Measurements from ENCODE around the gene EMC1. TPM values are rescaled to one million over a fixed set of nuclear protein-coding genes. Genes with fewer than 3 reads are reported as not detected.

Gene EMC1
- total RNA-seq, 1 donor from 2014 or later = 66.7 TPM

DNA sequence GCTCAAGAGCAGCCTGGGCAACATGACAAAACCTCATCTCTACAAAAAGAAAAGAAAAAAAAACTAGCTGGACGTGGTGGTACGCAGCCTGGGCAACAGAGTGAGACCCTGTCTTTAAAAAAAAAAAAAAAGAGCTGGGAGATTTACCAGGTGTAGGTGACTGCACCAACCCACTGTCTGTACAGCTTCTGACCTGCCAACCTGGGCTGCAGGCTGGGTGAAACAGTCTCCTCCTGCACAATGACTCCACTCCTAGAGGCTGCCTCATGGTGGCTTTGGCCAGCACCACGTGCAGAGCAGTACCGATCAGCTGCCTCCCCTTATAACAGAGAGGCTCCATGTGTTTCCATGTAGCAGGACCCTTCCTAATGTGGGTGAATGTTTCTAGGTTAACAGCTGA is 4.0 kb upstream of the EMC1 start:
- DNase-seq (ENCODE audit: low spot score, unreplicated experiment) = no peak
- no peak for TF ChIP-seq CTCF (IDR thresholded peaks at IDR 0.05; ENCODE audit: unreplicated experiment)
- Mint-ChIP-seq H3K9me3 (ENCODE audit: low read depth) (no peaks in the 10 kb centered on the region), H3K36me3 (ENCODE audit: insufficient read depth) (peaks cover 9% of the 10 kb centered on the region), H3K4me3 (ENCODE audit: low read depth) (no peak overlapping the region), H3K27me3 (no peaks in the 10 kb centered on the region), H3K27ac (no peak overlapping the region), H3K4me1 (ENCODE audit: low read depth) (peaks cover 19% of the 10 kb centered on the region)

GRCh38 chr1:19254416-19254815 is 3.1 kb upstream of the EMC1 start:
- no peak for DNase-seq (ENCODE audit: low spot score, unreplicated experiment)

GRCh38 chr1:19250629-19251304 is 557 bp downstream of the EMC1 start:
- Mint-ChIP-seq H3K36me3 (ENCODE audit: insufficient read depth) (no peaks in the 10 kb centered on the region), H3K4me1 (ENCODE audit: low read depth) (peaks cover 21% of the 10 kb centered on the region), H3K9me3 (ENCODE audit: low read depth) (no peaks in the 10 kb centered on the region), H3K27me3 (no peaks in the 10 kb centered on the region), H3K4me3 (ENCODE audit: low read depth) (peak overlapping the region; percentile 97), H3K27ac (peak overlapping the region; percentile 96)
- no peak for DNase-seq (ENCODE audit: low spot score, unreplicated experiment)
- TF ChIP-seq CTCF (IDR thresholded peaks at IDR 0.05; ENCODE audit: unreplicated experiment) = no peak

More at GRCh38 chr1:19254416-19254815, 3.1 kb upstream of the EMC1 start:
- H3K4me1 Mint-ChIP-seq (ENCODE audit: low read depth) = peaks cover 21% of the 10 kb centered on the region
- H3K36me3 Mint-ChIP-seq (ENCODE audit: insufficient read depth) = peaks cover 5% of the 10 kb centered on the region
- no peaks in the 10 kb centered on the region for H3K27me3 Mint-ChIP-seq
- H3K4me3 Mint-ChIP-seq (ENCODE audit: low read depth) = no peak overlapping the region
- no peak for TF ChIP-seq CTCF (IDR thresholded peaks at IDR 0.05; ENCODE audit: unreplicated experiment)
- no peaks in the 10 kb centered on the region for H3K9me3 Mint-ChIP-seq (ENCODE audit: low read depth)
- H3K27ac Mint-ChIP-seq = no peak overlapping the region

- TF ChIP-seq CTCF (IDR thresholded peaks at IDR 0.05; ENCODE audit: unreplicated experiment) = peak; percentile 89
- Mint-ChIP-seq H3K9me3 (ENCODE audit: low read depth) (no peaks in the 10 kb centered on the region), H3K4me1 (ENCODE audit: low read depth) (no peaks in the 10 kb centered on the region), H3K36me3 (ENCODE audit: insufficient read depth) (peaks cover 13% of the 10 kb centered on the region), H3K27ac (no peak overlapping the region), H3K27me3 (no peaks in the 10 kb centered on the region), H3K4me3 (ENCODE audit: low read depth) (no peak overlapping the region)
- peak; percentile 33 for DNase-seq (ENCODE audit: low spot score, unreplicated experiment)
Measured at GRCh38 chr1:19240673-19241538, 10.4 kb downstream of the EMC1 start.

DNA sequence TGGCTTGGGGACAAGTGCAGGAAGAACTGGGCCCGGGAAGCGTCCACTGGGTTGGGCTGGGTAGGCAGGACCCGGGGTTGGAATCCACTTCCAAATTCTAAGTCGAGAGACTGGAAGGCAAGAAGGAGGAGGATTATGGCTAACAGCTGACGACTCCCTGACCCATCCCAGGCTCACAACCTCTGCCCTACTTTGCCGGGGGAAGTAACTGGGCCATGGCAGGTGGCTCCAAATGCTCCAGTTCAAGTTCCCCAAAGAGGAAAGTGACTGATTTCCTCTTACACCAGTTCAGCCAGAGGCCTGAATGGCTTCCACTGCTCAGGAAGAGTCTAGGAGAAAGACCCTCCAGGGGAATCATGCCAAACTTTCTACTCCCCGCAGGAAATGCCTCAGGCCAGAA is 11.4 kb downstream of the EMC1 start:
- DNase-seq (ENCODE audit: low spot score, unreplicated experiment) = no peak
- Mint-ChIP-seq H3K4me1 (ENCODE audit: low read depth) (no peaks in the 10 kb centered on the region), H3K36me3 (ENCODE audit: insufficient read depth) (peaks cover 13% of the 10 kb centered on the region)

More for the DNA sequence above, 11.4 kb downstream of the EMC1 start:
- TF ChIP-seq CTCF (IDR thresholded peaks at IDR 0.05; ENCODE audit: unreplicated experiment) = no peak
- Mint-ChIP-seq H3K27ac (no peak overlapping the region), H3K9me3 (ENCODE audit: low read depth) (no peaks in the 10 kb centered on the region), H3K27me3 (no peaks in the 10 kb centered on the region), H3K4me3 (ENCODE audit: low read depth) (no peak overlapping the region)
